ENCODE results near the gene ETV7.
A peak's percentile ranks its signal among the peaks of the same experiment; 100 is the strongest.
"Not testable (repeated sequence)": the region's sequence is repeated elsewhere in the genome, so short reads cannot be mapped to it uniquely, and the experiment has no call there.

ETV7 gene

DNA sequence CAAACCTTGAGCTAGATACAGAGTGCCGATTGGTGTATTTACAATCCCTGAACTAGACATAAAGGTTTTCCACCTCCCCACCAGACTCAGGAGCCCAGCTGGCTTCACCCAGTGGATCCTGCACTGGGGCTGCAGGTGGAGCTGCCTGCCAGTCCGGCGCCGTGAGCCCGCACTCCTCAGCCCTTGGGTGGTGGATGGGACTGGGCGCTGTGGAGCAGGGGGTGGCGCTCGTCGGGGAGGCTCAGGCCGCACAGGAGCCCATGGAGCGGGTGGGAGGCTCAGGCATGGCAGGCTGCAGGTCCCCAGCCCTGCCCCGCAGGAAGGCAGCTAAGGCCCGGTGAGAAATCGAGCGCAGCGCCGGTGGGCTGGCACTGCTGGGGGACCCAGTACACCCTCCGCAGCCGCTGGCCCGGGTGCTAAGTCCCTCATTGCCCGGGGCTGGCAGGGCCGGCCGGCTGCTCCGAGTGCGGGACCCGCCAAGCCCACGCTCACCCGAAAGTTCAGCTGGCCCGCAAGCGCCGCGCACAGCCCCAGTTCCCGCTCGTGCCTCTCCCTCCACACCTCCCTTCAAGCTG is 23.3 kb downstream of the ETV7 start:
- DNase-seq (ENCODE audit: low read depth, low spot score): not testable (repeated sequence)

- not testable (repeated sequence) for DNase-seq (ENCODE audit: low read depth, low spot score)
Measured at GRCh38 chr6:36363371-36363752, 24.1 kb downstream of the ETV7 start.

DNA sequence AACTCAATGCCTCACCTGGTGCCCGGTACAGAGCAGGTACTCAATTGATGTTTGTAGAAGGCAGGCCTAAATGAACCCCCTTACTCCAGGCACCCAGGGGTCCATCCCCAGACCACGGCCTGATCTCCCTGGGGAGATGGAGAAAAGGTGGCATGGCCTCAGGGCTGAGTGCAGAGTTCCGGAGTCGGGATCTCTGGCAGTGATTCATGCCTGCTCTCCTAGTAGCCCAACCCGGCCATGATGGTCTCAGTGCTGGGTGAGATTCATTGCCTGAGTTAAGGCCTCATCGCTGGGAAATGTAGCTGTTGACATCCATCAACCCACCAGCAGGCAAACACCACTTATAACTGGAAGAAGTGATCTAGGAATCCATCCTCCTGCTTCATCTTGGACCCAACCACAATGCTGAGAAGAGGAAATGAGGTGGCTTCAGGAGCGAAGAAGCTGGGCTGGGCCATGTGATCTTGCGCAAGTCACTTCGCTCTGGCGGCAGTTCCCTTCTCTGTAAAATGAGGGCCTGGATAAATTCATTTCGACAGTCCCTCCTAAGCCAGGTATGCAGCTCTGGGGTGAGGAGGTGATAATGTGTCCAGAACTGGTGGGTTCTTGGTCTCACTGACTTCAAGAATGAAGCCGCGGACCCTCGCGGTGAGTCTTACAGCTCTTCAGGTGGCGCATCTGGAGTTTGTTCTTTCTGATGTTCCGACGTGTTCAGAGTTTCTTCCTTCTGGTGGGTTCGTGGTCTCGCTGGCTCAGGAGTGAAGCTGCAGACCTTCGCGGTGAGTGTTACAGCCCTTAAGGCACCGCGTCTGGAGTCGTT is 24.7 kb downstream of the ETV7 start:
- DNase-seq (ENCODE audit: low read depth, low spot score): no peak

- no peak for DNase-seq (ENCODE audit: low read depth, low spot score)
Measured at GRCh38 chr6:36361071-36361470, 26.4 kb downstream of the ETV7 start.

GRCh38 chr6:36360241-36361054 is 27.0 kb downstream of the ETV7 start:
- DNase-seq (ENCODE audit: low read depth, low spot score): peak; percentile 44

GRCh38 chr6:36358226-36358915 is 29.1 kb downstream of the ETV7 start:
- no peak for DNase-seq (ENCODE audit: low read depth, low spot score)

GRCh38 chr6:36357872-36358225 is 29.6 kb downstream of the ETV7 start:
- no peak for DNase-seq (ENCODE audit: low read depth, low spot score)

DNA sequence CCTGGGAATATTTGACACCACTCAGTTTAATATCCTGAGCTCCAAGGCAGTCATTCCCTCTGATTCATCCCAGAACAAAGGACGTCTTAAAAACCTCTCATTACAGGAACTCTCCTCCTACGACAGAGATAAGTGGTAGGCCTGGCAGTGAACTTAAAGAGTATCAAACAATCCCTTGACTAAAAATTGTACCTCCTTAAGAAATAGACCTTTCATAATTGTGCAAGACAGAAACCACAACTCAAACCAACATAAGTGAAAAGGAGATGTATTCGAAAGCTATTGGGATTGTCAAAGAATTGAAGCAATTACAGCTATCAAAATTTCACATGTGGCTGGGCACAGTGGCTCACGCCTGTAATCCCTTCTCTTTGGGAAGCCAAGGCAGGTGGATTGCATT is 31.6 kb downstream of the ETV7 start:
- DNase-seq (ENCODE audit: low read depth, low spot score): no peak

- DNase-seq (ENCODE audit: low read depth, low spot score): no peak
Measured at GRCh38 chr6:36353411-36353915, 34.0 kb downstream of the ETV7 start.

DNA sequence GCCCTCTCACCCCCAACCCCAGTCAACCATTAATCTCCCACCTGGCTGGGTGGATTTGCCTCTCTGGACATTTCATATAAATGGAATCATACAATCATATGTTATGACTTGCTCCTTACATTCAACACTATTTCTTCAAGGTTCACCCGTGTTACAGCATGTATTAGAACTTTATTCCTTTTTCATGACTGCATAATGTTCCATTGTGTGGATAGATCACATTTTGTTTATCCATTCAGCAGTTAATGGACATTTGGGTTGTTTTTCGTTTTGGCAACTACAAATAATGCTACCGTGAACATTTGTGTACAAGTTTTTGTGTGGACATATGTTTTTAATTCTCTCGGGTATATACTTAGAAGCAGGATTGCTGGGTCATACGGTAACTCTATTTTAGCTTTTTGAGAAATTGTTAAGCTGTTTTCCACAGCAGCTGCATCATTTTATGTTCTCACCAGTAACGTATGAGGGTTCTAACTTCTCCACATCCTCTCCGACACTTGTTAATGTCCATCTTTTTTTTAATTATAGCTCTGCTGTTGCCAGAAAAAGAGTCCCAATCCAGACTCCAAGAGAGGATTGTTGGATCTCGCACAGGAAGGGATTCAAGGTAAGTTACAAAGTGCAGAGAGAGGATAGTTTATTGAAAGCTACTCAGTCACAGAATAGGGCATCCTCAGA is 34.9 kb downstream of the ETV7 start:
- DNase-seq (ENCODE audit: low read depth, low spot score): no peak

GRCh38 chr6:36350681-36351571 is 36.5 kb downstream of the ETV7 start:
- DNase-seq (ENCODE audit: low read depth, low spot score): no peak

DNA sequence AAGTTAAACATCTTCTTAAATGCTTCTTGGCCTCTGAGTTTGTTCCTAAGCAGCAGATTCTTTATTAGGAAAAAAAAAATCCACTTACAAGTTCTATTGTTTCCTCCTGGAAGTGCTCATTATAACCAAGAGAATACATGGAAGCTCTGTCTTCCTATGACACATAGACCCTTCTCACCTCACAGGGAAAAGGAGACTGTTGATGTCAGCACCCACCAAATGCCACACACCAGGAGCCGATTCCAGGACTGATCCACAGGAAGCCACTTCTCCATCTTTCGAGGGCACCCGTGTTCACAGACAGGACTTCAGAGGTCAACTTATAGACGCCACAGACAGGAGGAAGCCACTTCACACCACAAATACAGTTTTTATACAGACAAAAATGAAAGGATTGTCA is 37.4 kb downstream of the ETV7 start:
- no peak for DNase-seq (ENCODE audit: low read depth, low spot score)

DNA sequence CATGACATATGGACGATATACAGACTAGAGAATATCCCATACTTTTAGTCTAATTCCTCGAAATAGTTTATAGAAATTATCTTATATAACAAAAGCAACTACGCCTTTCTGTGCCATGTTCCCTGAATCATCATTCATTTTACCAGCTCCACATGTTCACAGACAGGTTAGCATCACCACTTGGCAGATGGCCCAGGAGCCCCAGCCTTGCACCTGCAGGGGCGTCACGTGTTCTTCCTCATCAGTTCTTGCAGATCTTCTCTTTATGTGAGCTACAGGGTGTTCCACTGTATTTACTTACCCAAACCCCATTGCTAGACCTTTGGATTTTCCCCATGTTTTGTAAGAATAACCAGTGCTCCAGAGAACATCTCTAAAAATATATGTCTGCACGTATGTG is 38.2 kb downstream of the ETV7 start:
- DNase-seq (ENCODE audit: low read depth, low spot score): no peak

DNA sequence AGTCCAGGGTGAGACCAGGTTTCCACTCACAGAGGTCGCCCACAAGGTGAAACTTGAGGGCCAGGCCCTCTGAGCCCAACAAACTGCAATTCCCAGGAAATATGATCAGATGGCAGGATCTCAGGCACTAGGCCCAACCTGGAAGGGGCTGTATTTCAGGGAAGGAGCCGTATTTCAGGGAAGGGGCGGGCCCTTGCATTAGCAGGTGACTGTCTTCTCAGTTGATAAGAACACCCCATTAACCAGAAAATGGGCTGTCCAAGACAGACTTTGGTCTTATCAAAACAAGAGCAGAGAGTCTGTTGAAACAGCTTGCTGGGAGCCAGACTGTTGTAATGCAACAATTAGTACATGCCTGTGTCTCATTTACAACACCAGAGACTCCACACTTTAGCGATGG is 39.8 kb downstream of the ETV7 start:
- no peak for DNase-seq (ENCODE audit: low read depth, low spot score)

GRCh38 chr6:36346486-36347273 is 40.8 kb downstream of the ETV7 start:
- DNase-seq (ENCODE audit: low read depth, low spot score): no peak

DNA sequence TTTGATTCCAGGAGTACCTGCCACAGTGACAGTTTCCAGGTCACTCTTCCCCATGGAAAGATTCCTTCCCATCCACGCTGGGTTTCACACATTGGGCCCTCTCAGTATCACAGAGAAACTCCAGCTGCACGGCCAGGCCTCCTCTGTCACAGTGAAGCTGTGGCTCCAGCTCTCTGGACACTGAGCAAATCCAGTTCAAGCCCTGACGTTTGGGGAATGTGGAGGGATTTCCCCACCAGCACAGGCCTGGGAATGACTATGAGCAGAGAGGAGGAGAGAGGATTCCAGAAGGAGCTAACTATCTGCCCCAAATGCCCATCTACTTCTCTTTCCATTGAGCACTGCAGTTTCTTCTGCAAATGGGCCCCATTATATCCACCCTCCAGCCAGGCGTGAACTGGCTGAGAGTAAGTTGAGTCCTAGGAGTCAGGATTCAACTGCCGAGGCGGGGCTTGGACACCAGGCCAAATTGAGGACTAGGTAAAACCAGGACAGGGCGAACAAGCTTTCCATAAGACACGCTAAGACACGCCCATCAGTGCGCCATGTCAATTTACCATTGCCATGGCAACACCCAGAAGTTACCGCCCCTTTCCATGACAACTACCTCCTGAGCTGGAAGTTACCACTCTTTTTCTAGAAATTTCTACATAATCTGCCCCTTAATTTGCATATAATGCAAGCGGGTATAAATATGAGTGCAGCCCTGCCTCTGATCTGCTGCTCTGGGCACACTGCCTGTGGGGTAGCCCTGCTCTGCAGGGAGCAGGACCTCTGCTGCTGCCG is 41.6 kb downstream of the ETV7 start:
- no peak for DNase-seq (ENCODE audit: low read depth, low spot score)

DNA sequence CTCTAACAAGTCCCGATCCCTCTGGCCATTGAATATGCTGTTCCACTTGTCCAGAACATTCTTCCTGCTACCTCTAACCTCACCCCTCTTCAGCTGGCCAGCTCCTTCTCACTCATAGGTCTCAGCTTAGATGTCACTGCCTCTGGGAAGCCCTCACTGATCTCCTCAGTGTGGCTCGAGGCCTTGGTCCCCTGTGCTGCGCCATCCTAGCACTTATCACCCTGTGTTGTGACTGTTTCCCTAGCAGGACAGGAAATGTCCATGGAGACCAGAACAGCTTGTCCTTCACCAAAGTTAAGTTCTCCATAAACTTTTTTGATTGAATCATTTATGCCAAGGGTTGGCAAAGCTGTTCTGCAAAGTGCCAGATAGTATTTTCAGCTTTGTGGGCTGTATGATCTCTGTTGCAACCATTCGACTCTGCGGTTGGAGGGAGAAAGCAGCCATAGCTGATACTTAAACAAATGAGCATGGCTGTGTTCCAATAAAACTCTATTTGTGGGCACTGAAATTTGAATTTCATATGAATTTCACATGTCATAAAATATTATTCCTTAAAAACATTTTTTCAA is 44.3 kb downstream of the ETV7 start:
- no peak for DNase-seq (ENCODE audit: low read depth, low spot score)
